Right atrium auricular region (tissue), 2 donors: ENCODE data around the gene TMEM154. TPM values are rescaled to one million over a fixed set of nuclear protein-coding genes. Genes with fewer than 3 reads are reported as not detected.

ENCODE experiments used
- DNase-seq: peaks from one replicate; pipeline ENCODE4 v3.0.0-alpha.2; 2019; ENCODE audit warnings: low spot score
- H3K27ac ChIP-seq, 2 donors: fragments of 200-600 bp; sonication (generic); 1 replicate in 1 of 2; 2 replicates in 1 of 2; pipeline ENCODE4 v1.5.1; 2016 to 2019
- H3K27me3 ChIP-seq, 2 donors: fragments of 200-600 bp; sonication (generic); one replicate each; pipeline versions ENCODE4 v1.5.1 to v1.6.0; 2017 to 2019
- H3K36me3 ChIP-seq: fragments of 200-600 bp; sonication (generic); one replicate; pipeline ENCODE4 v1.5.1; 2016
- H3K4me1 ChIP-seq, 2 donors: fragments of 200-600 bp; sonication (generic); one replicate each; pipeline versions ENCODE4 v1.5.1 to v1.6.0; 2017 to 2019
- H3K4me3 ChIP-seq, 2 donors: fragments of 200-600 bp; sonication (generic); 1 replicate in 1 of 2; 2 replicates in 1 of 2; pipeline ENCODE4 v1.5.1; 2017 to 2019; ENCODE audit warnings: mild to moderate bottlenecking in 1 of 2, moderate library complexity in 1 of 2
- H3K9me3 ChIP-seq, 2 donors: fragments of 200-600 bp; sonication (generic); one replicate each; pipeline ENCODE4 v1.5.1; 2019
- total RNA-seq, 2 donors: library from RNA; depleted of rRNA; stranded (reverse); fragments of >200 nt; gene quantifications; one replicate each; pipeline ENCODE4 v1.1.0, GENCODE V29; 2016
- TF ChIP-seq, protein P1 (sequence below), 2 donors: fragments of 200-600 bp; sonication (generic); IDR thresholded peaks; one replicate each; pipeline ENCODE4 v1.5.1; 2019; ENCODE audit warnings: antibody characterized with exemption in 2 of 2

The TMEM154 gene
- total RNA-seq, 2 donors from 2014 or later: 1.4 to 2.0 TPM

DNA sequence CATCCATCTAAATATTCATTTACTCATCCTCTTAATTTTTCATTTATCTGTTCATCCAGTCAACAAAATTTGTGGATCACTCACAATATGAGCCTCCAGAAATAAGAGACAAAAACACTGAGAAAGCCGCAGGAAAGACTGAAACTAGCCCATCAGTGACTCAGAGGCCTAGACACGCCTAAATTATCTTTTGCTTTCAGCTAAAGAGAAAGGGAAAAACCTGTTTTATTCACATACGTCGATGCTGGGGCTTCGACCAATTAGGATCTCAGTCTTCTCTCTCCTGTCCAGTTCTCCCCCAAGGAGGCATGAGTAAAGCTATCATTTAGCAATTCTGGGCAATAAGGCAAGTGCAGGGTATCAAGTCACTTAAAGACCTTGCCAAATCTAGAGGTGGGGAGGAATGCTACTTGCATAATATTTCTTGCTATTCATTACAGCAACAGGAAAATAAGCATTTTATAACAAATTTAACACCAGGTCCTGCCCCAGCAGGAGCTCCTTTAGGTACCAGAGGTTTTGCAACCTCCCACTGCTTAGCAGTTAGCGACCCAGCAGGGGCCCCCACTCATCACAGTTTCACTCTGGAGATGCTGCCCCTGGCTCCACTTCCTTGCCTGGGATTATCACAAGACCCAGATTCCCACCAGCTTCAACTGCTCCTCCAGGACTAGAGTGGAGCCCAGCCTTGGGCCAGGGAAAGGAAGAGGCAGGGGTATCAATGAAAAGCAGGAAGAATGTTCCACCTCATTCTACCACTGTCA lies 30.1 kb upstream of the TMEM154 start:
- H3K36me3 ChIP-seq: no peaks in the 10 kb centered on the region
- peaks cover 0 to 1% of the 10 kb centered on the region in 2 donors for H3K9me3 ChIP-seq
- no peaks in the 10 kb centered on the region for H3K4me1 ChIP-seq
- no peaks in the 10 kb centered on the region for H3K27me3 ChIP-seq
- no peak overlapping the region for H3K4me3 ChIP-seq
- no peak overlapping the region for H3K27ac ChIP-seq
- DNase-seq: no peak
- TF ChIP-seq, protein P1, sequence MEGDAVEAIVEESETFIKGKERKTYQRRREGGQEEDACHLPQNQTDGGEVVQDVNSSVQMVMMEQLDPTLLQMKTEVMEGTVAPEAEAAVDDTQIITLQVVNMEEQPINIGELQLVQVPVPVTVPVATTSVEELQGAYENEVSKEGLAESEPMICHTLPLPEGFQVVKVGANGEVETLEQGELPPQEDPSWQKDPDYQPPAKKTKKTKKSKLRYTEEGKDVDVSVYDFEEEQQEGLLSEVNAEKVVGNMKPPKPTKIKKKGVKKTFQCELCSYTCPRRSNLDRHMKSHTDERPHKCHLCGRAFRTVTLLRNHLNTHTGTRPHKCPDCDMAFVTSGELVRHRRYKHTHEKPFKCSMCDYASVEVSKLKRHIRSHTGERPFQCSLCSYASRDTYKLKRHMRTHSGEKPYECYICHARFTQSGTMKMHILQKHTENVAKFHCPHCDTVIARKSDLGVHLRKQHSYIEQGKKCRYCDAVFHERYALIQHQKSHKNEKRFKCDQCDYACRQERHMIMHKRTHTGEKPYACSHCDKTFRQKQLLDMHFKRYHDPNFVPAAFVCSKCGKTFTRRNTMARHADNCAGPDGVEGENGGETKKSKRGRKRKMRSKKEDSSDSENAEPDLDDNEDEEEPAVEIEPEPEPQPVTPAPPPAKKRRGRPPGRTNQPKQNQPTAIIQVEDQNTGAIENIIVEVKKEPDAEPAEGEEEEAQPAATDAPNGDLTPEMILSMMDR (IDR thresholded peaks at IDR 0.05): no peak

DNA sequence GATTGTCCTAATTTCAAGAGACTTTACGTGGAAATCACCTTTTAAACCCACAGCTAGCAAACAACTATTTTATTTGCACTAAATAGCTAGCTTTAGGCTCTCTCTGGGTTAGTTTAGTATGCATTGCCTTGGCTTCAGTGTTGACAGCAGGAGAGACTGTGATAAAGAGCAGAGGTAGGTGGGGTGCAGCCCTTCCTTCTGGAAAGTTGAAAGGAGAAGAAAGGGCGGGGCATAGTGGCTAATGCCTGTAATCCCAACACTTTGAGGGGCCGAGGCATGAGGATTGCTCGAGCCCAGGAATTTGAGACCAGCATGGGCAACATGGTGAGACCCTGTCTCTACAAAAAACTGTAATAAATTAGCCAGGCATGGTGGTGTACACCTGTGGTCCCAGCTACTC lies 29.0 kb upstream of the TMEM154 start:
- Histone ChIP-seq H3K27ac (no peak overlapping the region), H3K4me3 (no peak overlapping the region), H3K27me3 (no peaks in the 10 kb centered on the region), H3K9me3 (no peaks in the 10 kb centered on the region), H3K4me1 (no peaks in the 10 kb centered on the region), H3K36me3 (no peaks in the 10 kb centered on the region)
- no peak for DNase-seq
- TF ChIP-seq, protein P1 (IDR thresholded peaks at IDR 0.05): no peak

DNA sequence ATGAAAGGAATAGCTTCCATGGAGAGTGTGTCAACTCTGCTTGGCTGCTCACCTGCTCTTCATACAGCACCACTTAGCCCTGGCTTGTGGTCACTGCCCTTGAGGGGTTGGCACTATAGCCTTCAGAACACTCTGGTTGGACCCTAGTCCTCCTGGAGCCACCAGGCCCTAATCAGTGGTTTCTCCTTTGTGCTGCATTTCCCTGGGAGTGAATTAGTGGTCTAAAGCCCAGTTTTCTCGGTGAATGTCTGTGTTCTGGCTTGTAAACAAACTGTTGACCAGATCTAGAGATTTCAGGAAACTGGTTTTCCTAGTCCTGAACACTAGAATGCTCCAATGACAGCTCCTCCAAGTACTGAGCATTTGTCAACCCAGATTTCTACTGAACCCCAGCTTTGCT lies 28.6 kb upstream of the TMEM154 start:
- Histone ChIP-seq H3K4me3 (no peak overlapping the region), H3K4me1 (no peaks in the 10 kb centered on the region), H3K36me3 (no peaks in the 10 kb centered on the region), H3K27ac (no peak overlapping the region), H3K9me3 (no peaks in the 10 kb centered on the region), H3K27me3 (no peaks in the 10 kb centered on the region)
- TF ChIP-seq, protein P1 (IDR thresholded peaks at IDR 0.05): no peak
- DNase-seq: no peak

DNA sequence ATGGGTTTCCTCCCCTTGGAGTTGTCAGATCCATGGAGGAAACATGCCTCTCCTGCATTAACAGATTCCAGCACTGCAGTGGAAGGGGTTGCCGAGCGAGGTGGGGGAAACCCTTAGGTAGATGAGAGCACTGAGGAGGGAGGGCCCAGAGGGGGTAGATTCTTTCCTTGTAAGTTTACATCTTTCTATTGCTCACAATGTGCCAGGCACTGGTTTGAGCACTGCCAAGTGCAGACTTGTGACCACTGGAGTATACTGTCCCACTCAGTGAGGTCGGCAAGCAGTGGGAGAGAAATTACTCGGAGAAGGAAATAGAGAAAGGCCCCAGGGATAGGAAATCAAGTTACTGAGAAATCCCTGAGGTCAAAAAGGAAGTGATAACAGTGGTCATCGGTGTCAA lies 27.8 kb upstream of the TMEM154 start:
- H3K4me3 ChIP-seq: no peak overlapping the region
- no peak for DNase-seq

DNA sequence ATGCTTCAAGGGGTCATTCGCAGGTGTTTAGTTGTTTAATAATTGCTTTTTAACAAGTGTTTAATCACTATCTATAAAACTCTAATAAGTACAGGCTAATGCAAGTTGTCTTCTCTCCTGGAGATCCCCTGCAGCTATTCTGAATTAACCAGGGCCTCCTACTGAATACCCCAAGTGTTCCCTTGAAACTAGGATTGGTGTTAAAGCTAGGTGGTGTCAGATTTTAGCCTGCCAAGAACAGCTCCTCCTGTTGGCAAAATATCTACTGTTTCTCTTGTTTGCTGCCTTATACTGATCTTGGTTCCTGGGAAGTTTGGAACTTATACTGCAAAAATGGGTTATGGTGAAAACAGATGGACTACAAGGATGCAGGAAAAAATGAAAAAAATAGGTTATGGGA lies 26.1 kb upstream of the TMEM154 start:
- H3K4me3 ChIP-seq: no peak overlapping the region
- TF ChIP-seq, protein P1 (IDR thresholded peaks at IDR 0.05): no peak
- no peak for DNase-seq
- H3K27me3 ChIP-seq: no peaks in the 10 kb centered on the region
- H3K4me1 ChIP-seq: no peaks in the 10 kb centered on the region
- no peak overlapping the region for H3K27ac ChIP-seq
- no peaks in the 10 kb centered on the region for H3K36me3 ChIP-seq
- H3K9me3 ChIP-seq: no peaks in the 10 kb centered on the region

More for the DNA sequence above, 27.8 kb upstream of the TMEM154 start:
- Histone ChIP-seq H3K27me3 (no peaks in the 10 kb centered on the region), H3K4me1 (no peaks in the 10 kb centered on the region), H3K9me3 (no peaks in the 10 kb centered on the region), H3K36me3 (no peaks in the 10 kb centered on the region), H3K27ac (no peak overlapping the region)
- TF ChIP-seq, protein P1 (IDR thresholded peaks at IDR 0.05): no peak

DNA sequence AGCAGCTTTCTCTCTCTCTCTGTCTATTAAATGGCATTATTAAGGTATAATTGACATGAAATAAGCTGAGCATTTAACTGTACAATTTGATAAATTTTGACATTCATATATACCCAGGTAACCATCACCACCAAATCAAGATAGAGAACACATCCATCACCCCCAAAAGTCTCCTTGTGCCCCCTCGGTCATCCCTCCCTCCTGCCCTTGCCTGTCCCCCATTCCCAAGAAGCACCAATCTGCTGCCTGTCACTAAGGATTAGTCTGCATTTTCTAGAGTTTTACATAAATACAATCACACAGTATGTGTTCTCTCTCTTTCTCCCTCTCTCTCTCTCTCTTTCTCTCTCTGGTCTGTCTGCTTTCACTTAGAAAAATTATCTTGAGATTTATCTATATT lies 25.0 kb upstream of the TMEM154 start:
- Histone ChIP-seq H3K9me3 (no peaks in the 10 kb centered on the region), H3K4me1 (no peaks in the 10 kb centered on the region), H3K27ac (no peak overlapping the region), H3K36me3 (no peaks in the 10 kb centered on the region), H3K27me3 (no peaks in the 10 kb centered on the region), H3K4me3 (no peak overlapping the region)
- DNase-seq: no peak
- TF ChIP-seq, protein P1 (IDR thresholded peaks at IDR 0.05): no peak
